ENCODE results near the gene DDC.
"Not testable (repeated sequence)": the region's sequence is repeated elsewhere in the genome, so short reads cannot be mapped to it uniquely, and the experiment has no call there.

Gene DDC

DNA sequence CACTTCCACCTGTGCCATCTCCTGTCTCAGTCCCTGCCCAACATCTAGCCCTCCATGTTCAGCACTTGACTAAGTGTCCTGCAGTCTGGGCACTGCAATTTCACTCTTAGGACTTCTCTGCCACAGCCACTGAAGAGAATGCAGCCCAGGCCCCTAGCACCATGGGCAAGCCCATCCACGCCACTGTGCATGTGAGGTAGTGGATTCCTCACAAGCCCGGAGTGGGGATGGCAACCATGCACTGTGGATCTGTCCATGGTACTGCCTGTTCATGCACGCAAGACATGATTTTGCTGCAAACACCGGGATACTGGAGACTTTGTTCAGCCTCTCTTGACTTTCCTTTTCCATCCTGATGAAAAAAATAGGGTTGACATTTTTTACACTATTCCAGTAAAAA lies 12.3 kb downstream of the DDC start:
- H3K9me2 ChIP-seq (replicated peaks; ENCODE audit: control insufficient read depth, low read length): no peaks in the 10 kb centered on the region

DNA sequence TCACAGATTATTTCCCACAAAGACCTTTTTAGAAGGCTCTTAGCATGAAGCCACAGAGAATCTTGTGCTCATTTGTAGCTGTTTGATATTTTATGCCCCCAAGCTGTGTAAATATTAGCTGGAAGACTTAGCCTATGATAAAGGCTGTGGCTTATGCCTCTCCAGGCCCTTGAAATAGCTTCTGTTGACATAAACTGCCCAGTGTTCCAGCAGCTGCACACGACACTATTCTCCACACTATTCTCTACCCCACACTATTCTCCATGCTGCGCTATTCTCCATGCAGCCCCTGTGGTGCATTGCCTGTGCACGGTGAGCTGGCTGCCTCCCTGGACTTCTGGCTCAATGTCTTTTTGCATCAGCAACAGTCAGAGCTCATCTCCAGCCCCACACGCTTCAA lies 13.1 kb downstream of the DDC start:
- Histone ChIP-seq H3K27ac (ENCODE audit: low read depth, low read length) (no peak overlapping the region), H3K27me3 (ENCODE audit: control insufficient read depth, low read length) (peaks cover 7% of the 10 kb centered on the region), H3K36me3 (ENCODE audit: control insufficient read depth, low read length) (no peaks in the 10 kb centered on the region), H3F3A (ENCODE audit: control insufficient read depth, insufficient read depth) (no peaks in the 10 kb centered on the region), H4K20me1 (ENCODE audit: control insufficient read depth, insufficient read depth, low read depth, low read length) (no peaks in the 10 kb centered on the region), H3K79me2 (ENCODE audit: control insufficient read depth, low read length) (no peaks in the 10 kb centered on the region), H3K4me3 (ENCODE audit: low read length) (no peak overlapping the region), H3K4me1 (ENCODE audit: control insufficient read depth, low read length) (no peaks in the 10 kb centered on the region), H3K4me2 (ENCODE audit: low read length) (no peak overlapping the region), H3K9me3 (ENCODE audit: control insufficient read depth, insufficient read depth, low read length) (no peaks in the 10 kb centered on the region), H3K9me2 (replicated peaks; ENCODE audit: control insufficient read depth, low read length) (no peaks in the 10 kb centered on the region)
- no peak for TF ChIP-seq EZH2phosphoT487 (IDR thresholded peaks at IDR 0.05; ENCODE audit: borderline replicate concordance, low read length)
- TF ChIP-seq, protein P1, sequence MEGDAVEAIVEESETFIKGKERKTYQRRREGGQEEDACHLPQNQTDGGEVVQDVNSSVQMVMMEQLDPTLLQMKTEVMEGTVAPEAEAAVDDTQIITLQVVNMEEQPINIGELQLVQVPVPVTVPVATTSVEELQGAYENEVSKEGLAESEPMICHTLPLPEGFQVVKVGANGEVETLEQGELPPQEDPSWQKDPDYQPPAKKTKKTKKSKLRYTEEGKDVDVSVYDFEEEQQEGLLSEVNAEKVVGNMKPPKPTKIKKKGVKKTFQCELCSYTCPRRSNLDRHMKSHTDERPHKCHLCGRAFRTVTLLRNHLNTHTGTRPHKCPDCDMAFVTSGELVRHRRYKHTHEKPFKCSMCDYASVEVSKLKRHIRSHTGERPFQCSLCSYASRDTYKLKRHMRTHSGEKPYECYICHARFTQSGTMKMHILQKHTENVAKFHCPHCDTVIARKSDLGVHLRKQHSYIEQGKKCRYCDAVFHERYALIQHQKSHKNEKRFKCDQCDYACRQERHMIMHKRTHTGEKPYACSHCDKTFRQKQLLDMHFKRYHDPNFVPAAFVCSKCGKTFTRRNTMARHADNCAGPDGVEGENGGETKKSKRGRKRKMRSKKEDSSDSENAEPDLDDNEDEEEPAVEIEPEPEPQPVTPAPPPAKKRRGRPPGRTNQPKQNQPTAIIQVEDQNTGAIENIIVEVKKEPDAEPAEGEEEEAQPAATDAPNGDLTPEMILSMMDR (IDR thresholded peaks at IDR 0.05; ENCODE audit: low read depth, low read length, poor library complexity, severe bottlenecking): no peak

More for the DNA sequence above, 12.3 kb downstream of the DDC start:
- Histone ChIP-seq H3K27ac (ENCODE audit: low read depth, low read length) (no peak overlapping the region), H3K36me3 (ENCODE audit: control insufficient read depth, low read length) (no peaks in the 10 kb centered on the region), H3K4me3 (ENCODE audit: low read length) (no peak overlapping the region), H3K4me1 (ENCODE audit: control insufficient read depth, low read length) (no peaks in the 10 kb centered on the region), H3K79me2 (ENCODE audit: control insufficient read depth, low read length) (no peaks in the 10 kb centered on the region), H3K9me3 (ENCODE audit: control insufficient read depth, insufficient read depth, low read length) (no peaks in the 10 kb centered on the region), H3K27me3 (ENCODE audit: control insufficient read depth, low read length) (peaks cover 7% of the 10 kb centered on the region), H4K20me1 (ENCODE audit: control insufficient read depth, insufficient read depth, low read depth, low read length) (no peaks in the 10 kb centered on the region), H3K4me2 (ENCODE audit: low read length) (no peak overlapping the region), H3F3A (ENCODE audit: control insufficient read depth, insufficient read depth) (no peaks in the 10 kb centered on the region)
- no peak for TF ChIP-seq EZH2phosphoT487 (IDR thresholded peaks at IDR 0.05; ENCODE audit: borderline replicate concordance, low read length)
- TF ChIP-seq, protein P1 (IDR thresholded peaks at IDR 0.05; ENCODE audit: low read depth, low read length, poor library complexity, severe bottlenecking): no peak

DNA sequence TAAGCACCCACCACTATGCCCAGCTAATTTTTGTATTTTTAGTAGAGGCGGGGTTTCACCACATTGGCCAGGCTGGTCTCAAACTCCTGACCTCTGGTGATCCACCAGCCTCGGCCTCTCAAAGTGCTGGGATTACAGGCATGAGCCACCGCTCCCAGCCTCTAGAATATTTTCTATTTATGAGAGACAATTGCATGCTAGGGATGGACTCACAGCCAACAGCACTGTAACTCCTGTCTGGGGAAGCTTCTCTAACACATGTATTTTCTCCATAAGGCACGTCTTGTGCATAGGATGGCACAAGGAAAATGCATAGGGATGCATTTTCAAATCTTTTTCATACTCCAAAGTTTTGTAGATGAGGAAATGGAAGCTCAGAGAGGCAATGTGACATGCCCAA lies 19.6 kb downstream of the DDC start:
- H3K4me1 ChIP-seq (ENCODE audit: control insufficient read depth, low read length); H3K4me3 ChIP-seq (ENCODE audit: low read length); H3K36me3 ChIP-seq (ENCODE audit: control insufficient read depth, low read length); H3K9me3 ChIP-seq (ENCODE audit: control insufficient read depth, insufficient read depth, low read length); H4K20me1 ChIP-seq (ENCODE audit: control insufficient read depth, insufficient read depth, low read depth, low read length); H3K9me2 ChIP-seq (replicated peaks; ENCODE audit: control insufficient read depth, low read length); H3K27ac ChIP-seq (ENCODE audit: low read depth, low read length); H3K27me3 ChIP-seq (ENCODE audit: control insufficient read depth, low read length); H3K4me2 ChIP-seq (ENCODE audit: low read length); H3K79me2 ChIP-seq (ENCODE audit: control insufficient read depth, low read length); H3F3A ChIP-seq (ENCODE audit: control insufficient read depth, insufficient read depth): not testable (repeated sequence)

DNA sequence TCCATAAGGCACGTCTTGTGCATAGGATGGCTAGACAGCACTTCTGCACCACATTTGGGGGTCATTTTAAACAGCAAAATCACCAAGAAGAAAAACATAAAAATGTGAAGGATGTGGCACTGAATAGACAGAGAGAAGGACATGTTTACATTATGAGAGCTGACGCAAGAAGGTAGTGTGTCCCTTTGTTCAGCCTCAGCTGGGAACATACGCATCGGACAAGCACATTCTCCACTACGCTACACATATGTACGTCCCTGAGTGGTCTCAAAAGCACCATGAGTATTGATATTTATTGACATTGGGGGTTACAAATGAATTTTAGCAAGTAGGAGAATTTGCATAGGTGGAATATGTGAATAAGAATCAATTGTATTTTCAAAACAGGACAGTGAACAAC lies 20.2 kb downstream of the DDC start:
- Histone ChIP-seq H3K9me3 (ENCODE audit: control insufficient read depth, insufficient read depth, low read length) (no peaks in the 10 kb centered on the region), H3K4me1 (ENCODE audit: control insufficient read depth, low read length) (no peaks in the 10 kb centered on the region), H3K27me3 (ENCODE audit: control insufficient read depth, low read length) (peaks cover 4% of the 10 kb centered on the region), H3K4me3 (ENCODE audit: low read length) (no peak overlapping the region), H3K4me2 (ENCODE audit: low read length) (no peak overlapping the region), H3K36me3 (ENCODE audit: control insufficient read depth, low read length) (no peaks in the 10 kb centered on the region), H3F3A (ENCODE audit: control insufficient read depth, insufficient read depth) (no peaks in the 10 kb centered on the region), H3K9me2 (replicated peaks; ENCODE audit: control insufficient read depth, low read length) (no peaks in the 10 kb centered on the region), H4K20me1 (ENCODE audit: control insufficient read depth, insufficient read depth, low read depth, low read length) (no peaks in the 10 kb centered on the region), H3K79me2 (ENCODE audit: control insufficient read depth, low read length) (no peaks in the 10 kb centered on the region), H3K27ac (ENCODE audit: low read depth, low read length) (no peak overlapping the region)
- TF ChIP-seq EZH2phosphoT487 (IDR thresholded peaks at IDR 0.05; ENCODE audit: borderline replicate concordance, low read length): no peak
- TF ChIP-seq, protein P1 (IDR thresholded peaks at IDR 0.05; ENCODE audit: low read depth, low read length, poor library complexity, severe bottlenecking): no peak
